ENCODE data around the gene THAP12. TPM values are rescaled to one million over a fixed set of nuclear protein-coding genes. Genes with fewer than 3 reads are reported as not detected.

Gene THAP12
- total RNA-seq, 1 experiment from 2014 or later: 44.1 TPM

GRCh38 chr11:76348348-76348747, 32.6 kb downstream of the THAP12 start:
- ChIA-PET POLR2A (no interaction called here), RAD21 (ENCODE audit: low non-redundant PET in 1 of 2, low total read pairs in 2 of 2, uncharacterized antibody in 2 of 2, unreplicated experiment in 2 of 2) (no interaction called here), CTCF (no interaction called here)
- Histone ChIP-seq H3K9me3 (ENCODE audit: control insufficient read depth in 1 of 2, insufficient read depth in 1 of 2, low read depth in 1 of 2, low read length in 2 of 2) (no peaks in the 10 kb centered on the region), H2AFZ (ENCODE audit: low read depth, low read length, poor library complexity, severe bottlenecking) (no peak overlapping the region), H3K4me3 (replicated peaks in 1 of 2; ENCODE audit: low read depth in 1 of 2, low read length in 2 of 2) (no peak overlapping the region), H3K27ac (ENCODE audit: low read depth, low read length) (no peak overlapping the region), H3K9me2 (ENCODE audit: insufficient read depth) (no peaks in the 10 kb centered on the region), H3K36me3 (ENCODE audit: control insufficient read depth in 1 of 2, insufficient read depth in 2 of 2, low read length in 2 of 2) (no peaks in the 10 kb centered on the region; a peak in 1 of 4 replicates), H3K27me3 (ENCODE audit: insufficient read depth, low read length) (no peaks in the 10 kb centered on the region), H3K4me2 (ENCODE audit: low read length) (no peak overlapping the region), H3K4me1 (ENCODE audit: control insufficient read depth in 1 of 2, insufficient read depth in 2 of 2, low read length in 2 of 2) (no peaks in the 10 kb centered on the region), H3K9ac (ENCODE audit: low read length) (no peak overlapping the region), H4K20me1 (ENCODE audit: insufficient read depth) (no peaks in the 10 kb centered on the region), H3K79me2 (ENCODE audit: insufficient read depth, low read length) (no peaks in the 10 kb centered on the region)
- intact Hi-C loops (cut with micrococcal nuclease): no loop called here
- TF ChIP-seq EZH2phosphoT487 (IDR thresholded peaks at IDR 0.05; ENCODE audit: borderline replicate concordance) (no peak), SRF (IDR thresholded peaks at IDR 0.05; ENCODE audit: low read depth) (no peak), ZNF274 (IDR thresholded peaks at IDR 0.05; ENCODE audit: low read depth, low read length) (no peak), ELF1 (IDR thresholded peaks at IDR 0.05; ENCODE audit: borderline replicate concordance, low read depth) (no peak), SIN3A (IDR thresholded peaks at IDR 0.05; ENCODE audit: low read depth) (no peak), SP1 (IDR thresholded peaks at IDR 0.05; ENCODE audit: low read depth) (no peak), YY1 (IDR thresholded peaks at IDR 0.05; ENCODE audit: extremely low read depth, insufficient replicate concordance, low read depth, low read length) (no peak), JUND (IDR thresholded peaks at IDR 0.05) (no peak), EGR1 (IDR thresholded peaks at IDR 0.05; ENCODE audit: low read depth) (no peak), CTCF (IDR thresholded peaks at IDR 0.05 in 2 of 3, conservative IDR thresholded peaks at IDR 0.05 in 1 of 3; ENCODE audit: borderline replicate concordance in 1 of 3, insufficient read depth in 1 of 3, low read depth in 2 of 3, low read length in 2 of 3) (no peak), CBX3 (IDR thresholded peaks at IDR 0.05; ENCODE audit: low read depth) (no peak)
- DNase-seq (ENCODE audit: low read depth, low spot score) (no peak), ATAC-seq (no peak)
- no TSS peak for BruUV-seq (replicated peaks)
